AG04449 (cell line): ENCODE data around the gene PRDM16.

Source experiments
- CTCF ChIA-PET: fragments of 350-600 bp; formaldehyde crosslinking; extraction: SDS; loops from one replicate; lab custom pipeline; 2021; ENCODE audit warnings: antibody characterized with exemption; lab: Yijun Ruan, JAX
- POLR2A ChIA-PET: fragments of 400-600, 350-600 bp; formaldehyde crosslinking; extraction: SDS; loops from one replicate; lab custom pipeline; 2020; ENCODE audit warnings: antibody characterized with exemption, inconsistent platforms; lab: Yijun Ruan, JAX
- DNase-seq: peaks from one replicate; pipeline ENCODE4 v3.0.0-alpha.2; 2010; ENCODE audit warnings: low read depth, low spot score
- H3K4me3 ChIP-seq: 2 replicates; pipeline ENCODE4 v1.5.1; 2011; ENCODE audit warnings: low read depth, mild to moderate bottlenecking, control low read depth, low read length
- CTCF ChIP-seq: IDR thresholded peaks from one replicate; pipeline ENCODE4 v1.5.1; 2011; ENCODE audit warnings: mild to moderate bottlenecking, moderate library complexity, low read length, control low read depth, inconsistent platforms; ENCODE audit not compliant: insufficient read depth; ENCODE audit errors: missing control alignments

PRDM16 gene

GRCh38 chr1:3423896-3424611 is 355.1 kb downstream of the PRDM16 start:
- DNase-seq, result no peak
- CTCF ChIA-PET, result interaction anchor here (0.7 to 3.1 kb wide), 22 partner anchors 8 to 1229 kb away, joined by 3 to 13 read pairs (median 4); partner anchors contain the start of gene FAAP20
- H3K4me3 ChIP-seq, result no peak overlapping the region

GRCh38 chr1:3425486-3426215 is 356.6 kb downstream of the PRDM16 start:
- H3K4me3 ChIP-seq, result no peak overlapping the region
- no peak for DNase-seq
- CTCF ChIA-PET, result interaction anchor here (1.3 to 3.1 kb wide), 3 partner anchors 878 to 1231 kb away, joined by 5 to 13 read pairs (median 7); partner anchors contain the start of gene FAAP20
- POLR2A ChIA-PET, result interaction anchor here (0.6 kb wide), 1 partner anchor 957 kb away, joined by 3 read pairs; no protein-coding TSS in a partner anchor
- no peak for TF ChIP-seq CTCF

More at GRCh38 chr1:3423896-3424611, 355.1 kb downstream of the PRDM16 start:
- no peak for TF ChIP-seq CTCF
- POLR2A ChIA-PET, result no interaction called here

GRCh38 chr1:3426956-3427535 is 358.0 kb downstream of the PRDM16 start:
- TF ChIP-seq CTCF, result no peak
- CTCF ChIA-PET, result interaction anchor here (1.1 to 1.4 kb wide), 3 partner anchors 10 to 879 kb away, joined by 3 read pairs; no protein-coding TSS in a partner anchor
- DNase-seq, result no peak
- POLR2A ChIA-PET, result no interaction called here
- H3K4me3 ChIP-seq, result no peak overlapping the region

- POLR2A ChIA-PET, result no interaction called here
- CTCF ChIA-PET, result interaction anchor here (1.1 to 1.4 kb wide), 4 partner anchors 11 to 880 kb away, joined by 3 to 4 read pairs (median 3); no protein-coding TSS in a partner anchor
Measured at GRCh38 chr1:3427711-3428704, 359.0 kb downstream of the PRDM16 start.

GRCh38 chr1:3428899-3429298 is 359.9 kb downstream of the PRDM16 start:
- no peak for DNase-seq
- no peak for TF ChIP-seq CTCF
- CTCF ChIA-PET, result no interaction called here
- POLR2A ChIA-PET, result no interaction called here
- H3K4me3 ChIP-seq, result no peak overlapping the region

More at GRCh38 chr1:3427711-3428704, 359.0 kb downstream of the PRDM16 start:
- DNase-seq, result no peak
- TF ChIP-seq CTCF, result no peak
- no peak overlapping the region for H3K4me3 ChIP-seq
